SIG-M5 (cell line): Measurements from ENCODE around the gene PTGES3L.
"Not testable (repeated sequence)": the region's sequence is repeated elsewhere in the genome, so short reads cannot be mapped to it uniquely, and the experiment has no call there.

Source experiments
- DNase-seq: peaks from one replicate; lab custom pipeline; 2025; lab: John Stamatoyannopoulos, UW

PTGES3L gene

GRCh38 chr17:43014020-43014648 is 34.3 kb upstream of the PTGES3L start:
- DNase-seq, result no peak

DNA sequence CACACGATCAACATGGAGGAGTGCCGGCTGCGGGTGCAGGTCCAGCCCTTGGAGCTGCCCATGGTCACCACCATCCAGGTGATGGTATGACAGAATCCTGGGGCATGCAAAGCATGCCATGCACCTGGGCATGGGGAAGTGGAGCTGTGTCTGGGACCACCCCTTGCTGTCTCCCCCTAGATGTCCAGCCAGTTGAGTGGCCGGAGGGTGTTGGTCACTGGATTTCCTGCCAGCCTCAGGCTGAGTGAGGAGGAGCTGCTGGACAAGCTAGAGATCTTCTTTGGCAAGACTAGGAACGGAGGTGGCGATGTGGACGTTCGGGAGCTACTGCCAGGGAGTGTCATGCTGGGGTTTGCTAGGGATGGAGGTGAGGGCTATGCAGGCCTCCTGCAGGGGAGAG is 33.4 kb upstream of the PTGES3L start:
- no peak for DNase-seq

- DNase-seq, result no peak
These were observed 32.0 kb upstream of the PTGES3L start for GRCh38 chr17:43011728-43012472.

DNA sequence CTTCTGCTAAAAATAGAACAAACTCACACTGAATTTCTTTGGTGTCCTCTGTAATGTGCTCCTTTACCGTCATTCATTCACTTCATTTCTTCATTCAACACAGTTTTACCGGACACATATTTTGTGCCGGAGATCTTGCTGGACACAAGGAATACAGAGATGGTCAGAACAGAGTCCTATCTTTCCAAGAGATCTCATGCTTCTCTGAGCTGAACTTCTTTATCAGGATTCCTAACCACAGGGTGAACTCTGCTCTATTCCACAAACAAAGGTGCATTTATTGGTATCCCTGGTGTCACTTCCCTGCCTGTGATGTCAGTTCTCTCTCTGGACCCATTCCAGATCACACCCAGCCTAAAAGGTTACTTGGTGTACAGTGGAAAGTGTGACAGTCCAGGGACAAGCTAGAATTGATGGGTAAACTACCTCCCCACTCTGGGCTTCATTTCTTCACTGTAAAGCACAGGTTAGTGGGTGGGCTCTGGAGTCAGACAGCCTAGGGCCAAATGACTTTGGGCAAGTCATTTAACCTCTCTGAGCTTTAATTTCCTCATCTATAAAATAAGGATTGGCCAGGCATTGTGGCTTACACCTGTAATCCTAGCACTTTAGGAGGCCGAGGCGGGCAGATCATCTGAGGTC is 30.9 kb upstream of the PTGES3L start:
- no peak for DNase-seq

- peak; percentile 49 for DNase-seq
These were observed 27.0 kb upstream of the PTGES3L start, which contains the start of gene IFI35 for GRCh38 chr17:43006639-43007551. Gene IFI35 (plus strand): TSS chr17:43006784. CDS start chr17:43006948, 164 bp downstream.

- no peak for DNase-seq
These were observed 23.8 kb upstream of the PTGES3L start for GRCh38 chr17:43003542-43004172.

DNA sequence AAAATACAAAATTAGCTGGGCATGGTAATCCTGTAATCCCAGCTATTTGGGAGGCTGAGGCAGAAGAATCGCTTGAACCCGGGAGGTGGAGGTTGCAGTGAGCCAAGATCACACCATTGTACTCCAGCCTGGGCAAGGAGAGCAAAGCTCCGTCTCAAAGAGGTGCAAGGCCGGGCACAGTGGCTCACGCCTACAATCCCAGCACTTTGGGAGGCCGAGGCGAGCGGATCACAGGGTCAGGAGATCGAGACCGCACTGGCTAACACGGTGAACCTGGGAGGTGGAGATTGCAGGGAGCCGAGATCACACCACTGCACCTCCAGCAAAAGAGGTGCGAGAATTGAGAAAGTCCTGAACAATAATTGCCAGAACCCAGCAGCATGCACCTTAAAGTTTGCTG is 21.0 kb upstream of the PTGES3L start:
- DNase-seq, result not testable (repeated sequence)

DNA sequence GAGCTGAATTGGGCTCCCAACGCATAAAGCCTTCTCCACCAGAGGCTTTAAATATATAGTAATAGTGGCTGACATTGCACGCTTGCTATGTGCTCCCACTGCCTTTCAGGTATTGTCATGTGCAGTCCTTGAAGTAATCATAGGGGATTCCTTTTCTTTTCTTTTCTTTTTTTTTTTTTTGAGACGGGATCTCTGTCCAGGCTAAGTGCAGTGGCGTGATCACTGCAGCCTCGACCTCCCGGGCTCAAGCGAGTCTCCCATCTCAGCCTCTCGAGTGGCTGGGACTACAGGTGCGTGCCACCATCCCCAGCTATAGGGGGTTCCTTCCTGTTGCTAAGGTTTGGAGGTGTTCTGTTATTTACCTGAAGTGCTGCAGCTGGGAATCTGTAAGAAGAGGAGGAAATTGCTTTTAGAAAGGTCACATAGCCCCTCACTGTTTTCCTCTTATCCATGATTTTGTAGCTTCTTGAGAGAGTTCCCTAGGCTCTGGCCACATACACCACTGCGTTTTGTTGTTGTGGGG is 19.2 kb upstream of the PTGES3L start:
- no peak for DNase-seq

GRCh38 chr17:42997984-42998938 is 18.4 kb upstream of the PTGES3L start, which contains the start of gene RPL27:
Gene RPL27 (plus strand): TSS chr17:42998419. CDS start chr17:42998751, 332 bp downstream.
- peak; percentile 99 for DNase-seq

- DNase-seq, result no peak
These were observed 17.6 kb upstream of the PTGES3L start for GRCh38 chr17:42997390-42997983.

GRCh38 chr17:42993913-42994312 is 14.0 kb upstream of the PTGES3L start:
- DNase-seq, result not testable (repeated sequence)

- no peak for DNase-seq
These were observed 13.0 kb upstream of the PTGES3L start for GRCh38 chr17:42992872-42993271.

- no peak for DNase-seq
These were observed 11.6 kb upstream of the PTGES3L start for GRCh38 chr17:42991471-42991870.

DNA sequence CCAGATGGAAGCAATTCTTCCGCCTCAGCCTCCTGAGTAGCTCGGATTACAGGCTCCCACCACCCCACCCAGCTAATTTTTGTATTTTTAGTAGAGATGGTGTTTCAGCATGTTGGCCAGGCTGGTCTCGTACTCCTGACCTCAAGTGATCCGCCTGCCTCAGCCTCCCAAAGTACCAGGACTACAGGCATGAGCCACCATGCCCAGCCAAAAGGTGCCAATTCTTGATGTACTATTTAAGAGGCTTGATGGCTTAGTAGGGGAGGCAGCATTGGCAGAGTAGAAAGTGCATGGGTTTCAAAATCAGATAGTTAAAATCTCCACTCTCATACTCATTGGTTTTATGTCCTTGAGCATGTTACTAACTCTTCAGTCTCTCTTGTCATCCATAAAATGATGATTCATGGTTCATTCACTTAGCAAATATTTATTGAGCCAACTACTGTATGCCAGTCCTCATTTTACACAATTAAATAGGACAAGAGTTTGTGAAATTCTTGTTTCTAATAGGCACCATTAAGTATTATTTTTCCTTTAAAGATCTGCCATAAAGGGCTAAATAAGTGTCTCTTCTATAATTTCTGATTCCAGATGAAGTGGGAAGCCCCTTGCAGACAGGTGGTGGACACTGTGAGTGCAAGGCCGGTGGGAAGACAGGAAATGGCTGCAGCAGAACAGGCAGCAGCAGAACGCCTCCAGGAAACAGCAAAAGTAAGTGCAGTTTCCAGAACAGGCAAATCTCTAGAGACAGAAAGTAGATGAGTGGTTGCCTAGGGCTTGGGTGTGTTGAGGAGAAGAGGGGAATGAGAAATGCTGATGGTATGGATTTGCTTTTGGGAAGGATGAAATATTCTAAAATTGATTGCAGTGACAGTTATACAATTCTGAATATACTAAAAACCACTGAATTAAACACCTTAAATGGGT is 10.1 kb upstream of the PTGES3L start:
- DNase-seq, result no peak

GRCh38 chr17:42989141-42989540 is 9.3 kb upstream of the PTGES3L start:
- DNase-seq, result no peak

GRCh38 chr17:42985225-42985624 is 5.3 kb upstream of the PTGES3L start:
- peak; percentile 71 for DNase-seq

DNA sequence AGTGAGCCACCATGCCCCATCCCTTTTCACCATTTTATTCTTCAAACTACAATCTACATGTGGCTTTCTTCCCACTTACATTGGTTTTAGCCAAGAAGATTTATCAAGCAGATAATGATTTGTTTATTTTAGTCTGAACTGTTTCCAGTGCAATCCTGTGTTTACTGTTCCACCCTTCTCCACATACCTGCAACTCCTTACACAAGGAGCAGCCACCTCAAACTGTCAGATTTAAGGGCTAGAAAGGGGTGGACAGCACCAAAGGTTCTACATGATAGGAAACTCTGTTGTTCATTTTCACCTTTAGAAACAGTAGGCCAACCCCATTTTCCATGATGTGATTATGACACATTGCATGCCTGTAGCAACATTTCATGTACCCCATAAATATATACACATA is 2.4 kb upstream of the PTGES3L start:
- DNase-seq, result no peak

- DNase-seq, result peak; percentile 13
These were observed 1.0 kb upstream of the PTGES3L start for GRCh38 chr17:42980766-42981397.
